GM21390 (cell line): ENCODE measurements around the gene ZNF646.
A peak's percentile ranks its signal among the peaks of the same experiment; 100 is the strongest.

ENCODE experiments used
- ATAC-seq: cut with Tn5 transposase; IDR thresholded peaks from one replicate; pipeline ENCODE4 v1.9.1; 2021; ENCODE audit not compliant: unreplicated experiment

Gene ZNF646

DNA sequence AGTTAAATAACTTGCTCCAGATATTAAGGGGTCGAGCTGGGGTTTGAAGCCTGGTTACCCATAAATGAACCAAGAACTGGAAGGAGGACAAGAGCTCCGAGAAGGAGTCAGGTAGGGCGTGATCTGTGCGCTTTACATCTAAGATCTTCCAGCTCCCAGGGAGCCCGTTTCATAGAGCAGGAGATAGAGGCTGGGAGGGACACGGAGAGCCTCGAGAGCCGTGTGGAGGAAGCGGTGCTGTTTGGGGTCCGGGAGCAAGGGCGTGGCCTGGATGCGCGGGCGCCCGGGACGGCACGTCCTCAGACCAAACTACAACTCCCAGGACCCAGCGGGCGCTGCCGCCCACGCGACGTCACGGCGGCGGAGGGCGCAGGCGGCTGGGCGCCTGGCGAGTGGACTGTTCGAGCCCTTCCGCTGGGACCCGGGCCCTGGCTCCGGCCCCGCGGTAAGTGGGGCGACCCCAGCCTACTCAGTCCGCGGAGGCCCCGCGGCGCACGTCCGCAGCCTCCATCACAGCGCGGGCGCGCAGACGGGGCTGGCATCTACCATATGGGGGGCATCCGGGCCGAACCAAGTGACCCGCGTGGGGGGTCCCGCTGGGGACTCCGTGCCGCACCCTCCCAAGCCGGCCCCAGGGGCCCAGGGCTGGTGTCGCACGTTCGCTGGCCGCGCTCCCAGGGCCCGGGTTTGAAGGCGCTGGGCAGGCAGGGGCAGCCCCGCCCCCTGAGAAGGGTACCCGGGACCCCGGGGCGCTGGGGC lies 34.0 kb downstream of the ZNF646 start, which contains the start of gene BCKDK:
TSS of gene BCKDK (plus strand) at position 352 of the 759 bp plus-strand sequence. CDS start 838 bp downstream, outside the sequence.
- ATAC-seq = peak; percentile 74

DNA sequence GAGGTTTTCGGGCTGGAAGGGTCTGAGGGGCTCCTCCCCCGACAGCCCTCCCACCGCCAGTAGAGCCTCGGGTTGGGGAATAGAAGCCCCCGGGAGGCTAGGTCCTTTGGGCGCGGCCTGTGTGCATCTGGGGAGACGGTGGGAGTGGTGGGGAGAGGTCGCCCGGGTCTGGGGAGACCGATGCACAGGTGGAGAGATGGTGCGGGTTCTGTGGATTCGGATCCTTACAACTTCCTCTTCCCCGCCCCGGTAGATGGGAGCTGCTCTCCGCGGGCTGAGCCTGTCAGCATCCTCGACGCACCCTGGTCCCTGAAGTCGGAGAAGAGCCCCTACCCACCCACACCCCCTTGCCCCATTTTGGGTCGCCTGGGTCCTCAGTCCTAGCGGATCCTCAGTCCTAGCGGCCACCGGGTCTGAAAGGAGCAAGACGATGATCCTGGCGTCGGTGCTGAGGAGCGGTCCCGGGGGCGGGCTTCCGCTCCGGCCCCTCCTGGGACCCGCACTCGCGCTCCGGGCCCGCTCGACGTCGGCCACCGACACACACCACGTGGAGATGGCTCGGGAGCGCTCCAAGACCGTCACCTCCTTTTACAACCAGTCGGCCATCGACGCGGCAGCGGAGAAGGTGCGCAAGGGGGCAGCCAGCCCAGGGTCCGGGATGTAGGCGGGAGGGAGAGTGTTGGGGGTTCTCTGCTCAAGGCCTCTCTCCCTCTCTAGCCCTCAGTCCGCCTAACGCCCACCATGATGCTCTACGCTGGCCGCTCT lies 34.8 kb downstream of the ZNF646 start:
- no peak for ATAC-seq

DNA sequence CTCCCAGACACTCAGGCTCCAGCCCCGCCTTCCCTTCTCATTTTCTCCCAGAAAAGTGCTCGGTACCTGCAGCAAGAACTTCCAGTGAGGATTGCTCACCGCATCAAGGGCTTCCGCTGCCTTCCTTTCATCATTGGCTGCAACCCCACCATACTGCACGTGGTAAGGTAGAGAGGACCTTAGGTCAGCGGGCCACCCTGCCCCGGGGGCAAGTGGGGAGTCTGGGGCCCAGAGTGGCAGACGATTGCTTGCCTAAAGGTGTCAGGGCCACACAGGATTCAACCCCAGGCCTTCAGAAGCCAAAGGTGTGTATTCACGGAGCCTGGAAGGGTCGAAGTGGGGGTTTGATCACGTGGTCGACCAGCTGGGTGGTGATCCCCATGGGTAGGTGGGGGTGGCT lies 35.4 kb downstream of the ZNF646 start:
- ATAC-seq = no peak

DNA sequence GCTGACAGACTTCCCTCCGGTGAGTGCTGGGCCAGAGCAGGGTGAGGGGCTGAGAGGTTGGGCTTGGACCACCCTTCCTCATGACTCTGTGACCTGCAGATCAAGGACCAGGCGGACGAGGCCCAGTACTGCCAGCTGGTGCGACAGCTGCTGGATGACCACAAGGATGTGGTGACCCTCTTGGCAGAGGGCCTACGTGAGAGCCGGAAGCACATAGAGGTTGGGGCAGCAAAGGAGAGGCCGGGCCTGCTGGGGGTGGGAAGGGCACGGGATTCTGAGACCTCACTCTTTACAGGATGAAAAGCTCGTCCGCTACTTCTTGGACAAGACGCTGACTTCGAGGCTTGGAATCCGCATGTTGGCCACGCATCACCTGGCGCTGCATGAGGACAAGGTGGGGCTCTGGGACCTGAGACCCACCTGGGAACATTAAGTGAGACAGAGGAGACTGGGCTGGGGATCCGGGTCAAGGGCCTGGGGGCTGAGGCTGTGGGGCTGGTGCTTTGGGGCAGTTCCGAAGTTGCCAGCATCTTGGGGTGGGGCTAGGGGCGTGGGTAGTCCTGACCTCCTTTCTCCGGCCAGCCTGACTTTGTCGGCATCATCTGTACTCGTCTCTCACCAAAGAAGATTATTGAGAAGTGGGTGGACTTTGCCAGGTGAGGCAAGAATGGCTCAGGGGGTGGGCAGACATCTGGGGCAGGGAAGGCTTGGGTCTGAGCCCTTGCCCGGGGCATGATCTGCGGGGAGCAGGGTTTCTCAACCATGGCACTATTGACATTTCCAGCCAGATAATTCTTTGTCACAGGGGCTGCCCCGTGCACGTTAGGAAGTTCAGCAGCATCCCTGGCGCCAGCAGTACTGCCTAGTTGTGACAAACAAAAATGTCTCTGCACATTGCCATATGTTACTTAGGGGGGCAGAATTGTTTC lies 36.1 kb downstream of the ZNF646 start:
- ATAC-seq = no peak

DNA sequence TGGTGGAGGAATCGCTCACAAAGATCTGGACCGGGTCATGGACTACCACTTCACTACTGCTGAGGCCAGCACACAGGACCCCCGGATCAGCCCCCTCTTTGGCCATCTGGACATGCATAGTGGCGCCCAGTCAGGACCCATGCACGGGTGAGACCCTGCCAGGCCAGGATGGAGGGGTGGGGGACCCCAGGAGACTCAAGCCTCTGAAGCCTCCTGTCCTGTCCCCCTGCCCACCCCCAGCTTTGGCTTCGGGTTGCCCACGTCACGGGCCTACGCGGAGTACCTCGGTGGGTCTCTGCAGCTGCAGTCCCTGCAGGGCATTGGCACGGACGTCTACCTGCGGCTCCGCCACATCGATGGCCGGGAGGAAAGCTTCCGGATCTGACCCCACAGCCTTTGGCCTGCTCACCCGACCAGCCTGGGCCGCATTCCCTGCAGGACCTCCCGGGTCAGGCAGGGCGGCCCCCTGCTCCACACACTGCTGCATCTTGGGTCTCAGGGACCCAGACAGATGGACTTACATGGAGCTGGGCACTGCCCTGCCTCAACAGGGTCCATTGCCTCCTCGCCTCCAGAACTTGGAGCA lies 37.8 kb downstream of the ZNF646 start:
- no peak for ATAC-seq

DNA sequence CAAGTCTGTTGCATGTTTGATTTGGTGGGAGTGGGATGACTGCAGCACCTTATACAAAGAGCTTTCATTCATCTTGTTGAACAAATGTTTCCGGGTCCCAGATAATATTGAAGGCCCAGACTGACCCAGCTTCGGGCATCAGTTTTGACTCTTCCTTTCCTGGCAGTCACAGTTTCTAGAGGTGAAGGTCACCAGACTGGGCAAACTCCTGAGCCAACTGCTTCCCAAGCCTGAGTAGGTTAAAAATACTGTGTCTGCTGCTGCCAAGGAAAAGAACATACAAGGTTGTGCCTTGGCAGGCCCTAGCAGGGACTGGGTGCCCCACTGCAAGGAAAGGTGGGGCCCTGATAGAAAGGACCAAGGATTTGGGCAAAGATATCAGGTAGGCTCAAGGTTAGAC lies 38.5 kb downstream of the ZNF646 start:
- no peak for ATAC-seq

DNA sequence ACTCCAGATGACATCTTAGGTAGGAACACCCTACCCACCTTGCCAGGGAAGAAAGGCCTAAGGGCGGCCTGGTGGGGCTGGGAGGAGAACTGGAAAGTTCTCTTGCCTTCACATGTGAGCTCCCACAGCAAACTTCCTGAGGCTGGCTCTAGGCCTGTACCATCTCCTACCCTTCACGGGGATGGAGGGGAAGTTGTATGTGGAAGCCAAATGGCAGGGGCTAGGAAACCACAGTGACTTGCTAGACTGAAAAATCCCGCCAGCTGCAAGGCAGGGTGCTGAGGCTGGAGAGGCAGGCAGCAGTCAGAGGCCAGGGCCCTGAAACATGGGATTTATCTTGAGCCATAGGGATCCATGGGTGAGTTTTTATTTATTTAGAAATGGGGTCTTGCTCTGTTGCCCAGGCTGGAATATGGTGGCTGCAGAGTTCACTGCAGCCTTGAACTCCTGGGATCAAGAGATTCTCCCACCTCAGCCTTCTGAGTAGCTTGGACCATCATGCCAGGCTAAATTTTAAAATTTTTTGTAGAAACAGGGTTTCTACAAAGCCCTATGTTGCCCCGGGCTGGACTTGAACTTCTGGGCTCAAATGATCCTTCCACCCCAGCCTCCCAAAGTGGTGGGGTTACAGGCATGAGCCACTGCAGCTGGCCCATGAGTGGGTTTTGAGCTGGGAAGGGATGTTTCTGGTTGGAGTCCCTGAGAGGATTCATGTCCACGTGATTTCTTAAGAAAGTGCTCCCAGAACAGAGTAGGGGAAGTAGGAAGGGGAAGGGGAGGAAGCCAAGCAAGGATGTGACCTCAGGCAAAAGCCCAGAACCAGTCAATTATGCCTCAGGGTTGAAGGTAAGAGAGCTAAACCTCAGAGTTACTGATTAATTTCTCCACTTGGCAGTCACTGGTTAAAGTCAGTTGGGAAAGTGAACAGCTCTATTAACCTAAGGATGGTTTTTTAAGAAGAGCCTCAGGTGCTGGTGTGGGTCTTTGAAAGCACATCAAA lies 39.2 kb downstream of the ZNF646 start:
- ATAC-seq = no peak

DNA sequence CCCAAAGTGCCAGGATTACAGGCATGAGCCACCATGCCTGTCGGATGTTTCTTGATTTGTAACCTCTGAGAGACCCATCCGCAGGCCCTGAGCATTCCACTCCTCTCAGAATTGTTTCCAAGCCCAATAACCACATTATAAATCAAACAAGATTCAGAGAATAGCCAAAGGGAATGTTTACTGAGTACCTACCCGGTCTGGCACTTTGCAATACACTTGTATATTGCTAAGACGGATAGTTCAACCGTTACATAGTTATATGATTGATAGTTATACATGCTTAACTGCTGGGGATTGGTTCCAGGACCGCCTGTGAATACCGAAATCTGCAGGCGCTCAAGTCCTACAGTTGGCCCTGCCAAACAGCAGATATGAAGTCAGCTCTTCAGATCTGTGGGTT lies 40.2 kb downstream of the ZNF646 start:
- no peak for ATAC-seq

DNA sequence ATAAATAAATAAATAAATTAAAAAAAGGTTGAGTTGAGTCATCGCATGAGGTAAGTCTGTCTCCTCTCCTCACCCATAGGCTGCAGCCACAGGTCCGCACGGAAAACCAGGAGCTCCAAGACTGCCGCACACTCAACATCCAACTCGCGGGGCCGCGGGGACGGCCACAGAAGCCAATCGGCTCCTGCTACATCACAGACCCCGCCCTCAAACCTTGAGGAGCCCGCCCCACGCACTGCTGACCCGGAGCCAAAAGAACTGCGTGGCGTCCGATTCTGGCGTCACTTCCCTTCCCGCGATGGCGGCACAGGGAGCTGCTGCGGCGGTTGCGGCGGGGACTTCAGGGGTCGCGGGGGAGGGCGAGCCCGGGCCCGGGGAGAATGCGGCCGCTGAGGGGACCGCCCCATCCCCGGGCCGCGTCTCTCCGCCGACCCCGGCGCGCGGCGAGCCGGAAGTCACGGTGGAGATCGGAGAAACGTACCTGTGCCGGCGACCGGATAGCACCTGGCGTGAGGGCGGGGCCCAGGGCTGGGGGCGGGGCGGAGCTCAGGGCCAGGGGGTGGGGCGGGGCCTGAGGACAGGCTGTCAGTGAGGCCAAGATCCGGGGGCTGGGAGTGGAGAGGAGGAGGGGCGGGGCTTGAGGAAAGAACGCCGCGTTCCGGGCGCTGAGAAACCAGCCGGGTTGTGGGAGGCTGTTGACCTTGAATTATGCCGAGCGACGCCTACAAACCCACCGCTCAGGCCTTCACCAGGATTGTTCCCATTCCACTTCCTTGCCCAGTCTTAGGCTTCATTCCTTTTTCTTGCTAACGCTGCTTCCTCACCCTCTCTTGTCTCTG lies 43.4 kb downstream of the ZNF646 start, which contains the start of gene KAT8:
TSS of gene KAT8 (plus strand) at position 281 of the 839 bp plus-strand sequence. CDS start at position 299, 18 bp downstream.
- ATAC-seq = peak; percentile 86

DNA sequence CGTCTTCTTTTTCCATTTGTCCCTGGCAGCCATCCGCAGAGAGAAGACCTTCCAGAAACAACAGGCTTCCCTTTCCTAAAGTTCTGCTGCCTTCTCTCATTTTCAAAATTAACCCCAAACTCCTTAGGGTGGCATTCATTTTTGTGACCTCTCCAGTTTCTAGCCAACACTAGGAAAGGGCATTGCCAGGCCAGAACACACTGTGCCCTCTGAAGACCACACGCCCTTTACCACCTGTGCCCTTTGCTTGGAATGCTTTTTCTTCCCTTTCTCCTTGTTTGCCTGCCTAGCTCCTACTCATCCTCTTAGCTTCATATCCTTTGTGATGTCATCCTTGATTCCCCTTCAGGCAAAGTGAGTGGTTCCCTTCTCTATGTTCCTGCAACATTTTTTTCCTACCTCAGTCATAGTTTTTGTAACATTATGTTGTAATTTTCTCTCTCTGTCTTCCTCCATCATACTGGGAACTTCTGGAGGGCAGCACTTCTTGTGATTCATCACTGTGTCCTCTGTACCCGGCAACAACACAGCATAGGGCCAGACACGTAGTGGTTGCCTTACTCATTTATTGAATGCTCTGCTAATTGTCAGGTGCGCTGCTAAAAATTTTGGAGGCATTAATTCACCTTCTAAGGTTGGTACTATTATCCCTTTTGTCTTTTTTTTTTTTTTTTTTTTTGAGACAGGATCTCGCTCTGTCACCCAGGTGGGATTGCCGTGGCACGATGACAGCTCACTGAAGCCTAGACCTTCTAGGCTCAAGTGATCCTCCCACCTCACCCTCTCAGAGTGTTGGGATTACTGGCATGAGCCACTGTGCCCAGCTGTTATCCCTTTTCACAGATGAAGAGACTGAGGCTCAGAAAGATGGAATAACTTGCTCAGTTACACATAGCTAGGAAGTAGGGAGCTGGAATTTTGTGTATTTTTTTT lies 44.3 kb downstream of the ZNF646 start:
- no peak for ATAC-seq

DNA sequence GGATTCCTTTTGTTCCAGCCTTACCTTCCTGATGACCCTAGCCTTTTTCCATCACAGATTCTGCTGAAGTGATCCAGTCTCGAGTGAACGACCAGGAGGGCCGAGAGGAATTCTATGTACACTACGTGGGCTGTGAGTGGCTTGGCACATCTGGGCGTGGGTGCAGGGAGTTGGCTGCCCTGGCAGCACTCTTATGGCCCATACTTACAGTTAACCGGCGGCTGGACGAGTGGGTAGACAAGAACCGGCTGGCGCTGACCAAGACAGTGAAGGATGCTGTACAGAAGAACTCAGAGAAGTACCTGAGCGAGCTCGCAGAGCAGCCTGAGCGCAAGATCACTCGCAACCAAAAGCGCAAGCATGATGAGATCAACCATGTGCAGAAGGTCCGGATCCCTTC lies 45.9 kb downstream of the ZNF646 start:
- no peak for ATAC-seq

DNA sequence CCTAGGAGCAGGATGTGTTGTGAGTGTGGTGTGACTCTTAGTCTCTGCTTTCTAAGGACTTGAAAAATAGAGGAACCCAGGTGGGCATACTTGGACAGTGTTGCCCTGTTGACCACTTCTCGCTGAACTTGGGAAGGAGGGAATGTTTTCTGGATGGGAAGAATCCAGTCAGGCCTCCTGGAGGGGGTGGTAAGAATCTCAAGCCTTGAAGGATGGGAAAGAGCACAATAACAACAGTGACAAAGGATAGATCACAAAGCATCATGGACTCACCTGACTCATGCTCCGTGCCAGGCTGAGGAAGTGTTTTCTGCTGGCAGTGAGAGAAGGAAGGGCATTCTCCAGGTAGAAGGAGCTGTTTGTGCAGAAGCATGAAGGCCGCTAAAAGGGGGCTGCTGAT lies 51.6 kb downstream of the ZNF646 start:
- no peak for ATAC-seq

DNA sequence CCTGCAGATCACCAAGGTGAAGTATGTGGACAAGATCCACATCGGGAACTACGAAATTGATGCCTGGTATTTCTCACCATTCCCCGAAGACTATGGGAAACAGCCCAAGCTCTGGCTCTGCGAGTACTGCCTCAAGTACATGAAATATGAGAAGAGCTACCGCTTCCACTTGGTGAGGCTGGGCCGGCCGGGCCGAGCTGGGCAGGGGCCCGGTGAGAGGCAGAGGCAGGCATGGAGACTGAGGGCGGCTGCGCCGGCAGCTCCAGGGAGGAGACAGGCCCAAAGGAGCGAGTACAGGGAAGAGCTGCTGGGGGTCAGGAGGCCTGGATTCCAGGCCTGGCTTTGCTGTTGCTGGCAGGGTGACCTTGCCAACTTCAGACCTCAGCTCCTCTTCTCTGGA lies 53.0 kb downstream of the ZNF646 start:
- no peak for ATAC-seq

DNA sequence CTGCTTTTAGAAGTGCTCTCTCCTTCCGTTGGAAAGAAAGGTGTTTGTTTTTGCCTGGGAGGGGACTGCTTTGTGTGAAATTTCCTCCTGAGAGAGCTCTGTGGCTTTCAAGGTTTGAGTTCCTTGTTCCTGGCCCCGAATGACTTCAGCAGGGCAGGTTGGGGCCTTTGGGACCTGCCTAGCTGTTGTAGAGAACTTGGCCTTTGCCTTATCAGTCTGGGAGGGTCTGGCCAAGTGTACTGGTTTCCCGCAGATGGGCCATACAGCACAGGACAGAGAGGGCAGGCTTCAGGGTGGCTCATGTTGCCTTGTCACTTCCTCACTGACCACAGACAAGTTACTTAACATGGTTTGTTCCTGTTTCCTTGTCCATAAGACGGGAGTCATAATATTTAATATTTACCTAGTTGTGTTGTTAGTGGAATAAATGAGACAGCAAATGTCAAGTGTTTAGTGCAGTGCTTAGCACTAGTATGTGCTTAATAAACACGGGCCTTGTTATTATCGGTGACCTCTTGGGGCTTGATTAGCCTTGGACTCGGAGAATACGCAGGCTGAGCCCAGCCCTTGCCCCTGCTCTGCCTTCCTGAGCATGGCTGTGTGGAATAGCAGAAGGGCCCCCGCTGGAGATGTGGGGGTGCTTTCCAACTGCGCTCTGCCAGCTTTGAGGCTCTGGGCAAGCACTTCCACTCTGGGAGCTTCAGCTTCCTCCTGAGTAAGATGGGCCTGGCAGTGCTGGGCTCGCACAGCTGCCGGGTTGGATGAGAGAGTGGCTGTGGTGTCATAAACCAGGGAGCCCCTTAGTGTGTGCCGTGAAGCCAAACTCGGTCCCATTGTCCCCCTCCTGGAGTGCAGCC lies 54.7 kb downstream of the ZNF646 start:
- ATAC-seq = no peak

DNA sequence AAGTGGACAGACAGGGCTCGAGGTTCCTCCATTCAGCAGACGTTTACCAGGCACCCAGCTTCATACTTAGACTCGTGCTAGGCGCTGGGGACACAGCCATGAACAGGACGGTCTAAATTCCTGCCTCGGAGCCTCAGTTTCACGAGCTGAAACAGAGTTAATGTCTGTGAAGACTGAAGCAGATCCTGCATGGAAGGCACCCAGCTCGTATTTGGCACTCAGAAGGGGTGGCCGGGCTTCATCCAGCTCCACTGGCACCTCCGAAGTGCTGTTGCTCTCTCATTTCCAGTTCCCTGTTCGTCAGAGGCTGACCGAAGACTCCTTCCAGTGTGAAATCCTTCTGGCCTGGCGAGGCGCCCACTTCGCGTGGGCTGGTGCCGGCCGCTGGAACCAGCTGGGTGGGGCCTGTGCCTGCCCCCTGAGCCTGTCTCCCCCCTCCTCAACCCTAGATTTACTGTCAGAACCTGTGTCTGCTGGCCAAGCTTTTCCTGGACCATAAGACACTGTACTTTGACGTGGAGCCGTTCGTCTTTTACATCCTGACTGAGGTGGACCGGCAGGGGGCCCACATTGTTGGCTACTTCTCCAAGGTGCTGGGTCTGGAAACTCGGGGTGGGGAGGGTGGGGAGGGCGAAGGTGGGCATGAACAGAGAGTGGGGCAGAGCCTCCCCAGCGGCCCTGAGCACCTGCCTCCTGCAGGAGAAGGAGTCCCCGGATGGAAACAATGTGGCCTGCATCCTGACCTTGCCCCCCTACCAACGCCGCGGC lies 55.5 kb downstream of the ZNF646 start:
- ATAC-seq = no peak

DNA sequence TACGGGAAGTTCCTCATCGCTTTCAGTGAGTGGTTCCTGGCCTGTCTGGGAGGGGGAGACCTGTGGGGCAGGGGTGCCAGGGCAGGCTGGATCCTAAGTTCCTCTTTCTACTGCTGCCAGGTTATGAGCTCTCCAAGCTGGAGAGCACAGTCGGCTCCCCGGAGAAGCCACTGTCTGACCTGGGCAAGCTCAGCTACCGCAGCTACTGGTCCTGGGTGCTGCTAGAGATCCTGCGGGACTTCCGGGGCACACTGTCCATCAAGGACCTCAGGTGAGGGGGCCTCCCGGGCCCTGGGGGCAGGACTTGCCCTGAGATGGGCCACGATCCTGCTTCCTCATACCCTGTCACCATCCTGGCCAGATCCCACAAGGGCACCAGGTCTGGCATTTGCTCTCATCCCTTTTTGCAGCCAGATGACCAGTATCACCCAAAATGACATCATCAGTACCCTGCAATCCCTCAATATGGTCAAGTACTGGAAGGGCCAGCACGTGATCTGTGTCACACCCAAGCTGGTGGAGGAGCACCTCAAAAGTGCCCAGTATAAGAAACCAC lies 56.2 kb downstream of the ZNF646 start:
- no peak for ATAC-seq
